ENCODE data around the gene GALR2. TPM values are rescaled to one million over a fixed set of nuclear protein-coding genes. Genes with fewer than 3 reads are reported as not detected.
"Not testable (repeated sequence)": the region's sequence is repeated elsewhere in the genome, so short reads cannot be mapped to it uniquely, and the experiment has no call there.

The GALR2 gene
- total RNA-seq, 2 experiments from 2014 or later = 0.29 to 0.47 TPM

DNA sequence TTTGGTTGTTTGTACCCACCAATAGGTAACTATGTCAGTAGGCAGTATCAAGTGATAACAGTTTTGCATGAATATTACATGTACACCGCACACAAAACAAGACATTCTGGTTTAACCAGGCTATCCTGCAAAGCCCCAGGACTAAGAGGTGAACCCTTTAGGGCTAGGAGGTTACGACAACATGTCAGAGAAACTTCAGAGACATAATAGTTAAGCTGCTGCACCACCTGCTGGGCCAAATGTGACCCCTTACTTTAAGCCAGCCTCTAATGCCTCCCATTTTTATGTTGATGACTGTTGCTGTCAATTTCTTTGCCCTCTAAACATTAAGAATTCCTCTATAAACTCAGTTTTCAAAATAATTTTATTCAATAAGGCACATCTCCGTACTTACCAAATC, 17.7 kb upstream of the GALR2 start:
- DNase-seq (no peak), ATAC-seq (no peak)
- Mint-ChIP-seq H3K9me3 (ENCODE audit: low read depth) (no peaks in the 10 kb centered on the region), H3K4me1 (peaks cover 9% of the 10 kb centered on the region), H3K27me3 (no peaks in the 10 kb centered on the region), H3K27ac (no peak overlapping the region), H3K4me3 (no peak overlapping the region), H3K36me3 (peaks cover 48% of the 10 kb centered on the region)
- CTCF ChIA-PET = interaction anchor here (1.3 to 10.8 kb wide), 6 partner anchors 21 to 341 kb away, joined by 3 to 62 read pairs (median 4); no protein-coding TSS in a partner anchor

DNA sequence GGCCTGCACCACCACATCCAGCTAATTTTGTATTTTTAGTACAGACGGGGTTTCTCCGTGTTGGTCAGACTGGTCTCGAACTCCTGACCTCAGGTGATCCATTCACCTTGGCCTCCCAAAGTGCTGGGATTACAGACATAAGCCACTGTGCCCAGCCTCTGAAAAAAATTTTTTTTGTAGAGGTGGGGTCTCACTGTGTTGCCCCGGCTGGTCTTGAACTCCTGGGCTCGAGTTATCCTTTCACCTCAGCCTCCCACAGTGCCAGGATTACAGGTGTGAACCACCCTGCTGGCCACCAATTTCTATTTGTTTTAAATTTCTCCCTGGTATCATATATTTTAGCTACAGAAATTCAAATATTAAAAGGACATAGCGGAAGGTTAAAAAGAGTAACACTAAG, 16.3 kb upstream of the GALR2 start:
- not testable (repeated sequence) for H3K4me3 Mint-ChIP-seq; H3K27me3 Mint-ChIP-seq; H3K27ac Mint-ChIP-seq; ATAC-seq; DNase-seq; H3K9me3 Mint-ChIP-seq (ENCODE audit: low read depth)
- peaks cover 12% of the 10 kb centered on the region for H3K4me1 Mint-ChIP-seq
- peaks cover 53% of the 10 kb centered on the region for H3K36me3 Mint-ChIP-seq
- CTCF ChIA-PET = interaction anchor here (1.4 to 10.8 kb wide), 4 partner anchors 42 to 240 kb away, joined by 4 to 62 read pairs (median 4); no protein-coding TSS in a partner anchor

DNA sequence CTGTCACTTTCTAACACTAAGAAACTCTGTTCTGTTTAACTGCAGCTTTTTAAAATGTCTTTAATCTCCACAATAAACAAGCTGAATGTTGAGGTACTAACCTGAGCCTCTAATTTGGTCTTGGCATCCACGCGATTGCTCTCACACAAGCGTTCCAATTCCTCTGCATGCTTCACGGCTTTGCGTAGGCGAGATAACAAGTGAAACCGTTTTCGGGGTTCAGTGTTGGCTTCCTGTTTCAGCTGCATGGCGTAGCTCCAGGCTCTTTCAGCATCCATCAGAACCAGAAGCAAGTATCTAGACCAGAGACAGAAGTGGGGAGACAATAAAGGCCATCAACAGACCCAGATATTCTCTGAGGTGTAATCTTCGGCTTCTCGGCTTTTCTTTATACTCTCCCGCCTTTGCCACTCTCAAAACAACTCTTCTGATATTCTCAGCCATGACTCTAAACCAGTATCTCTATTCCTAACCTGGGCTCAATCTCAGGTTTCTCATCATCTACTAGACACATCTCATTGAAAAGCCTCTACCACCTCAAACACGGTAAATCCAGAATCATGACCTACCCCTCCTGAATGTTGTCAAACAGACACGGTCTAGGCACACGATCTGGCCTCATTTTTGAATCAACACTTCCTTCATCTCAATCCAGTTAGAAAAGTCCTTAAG, 10.6 kb upstream of the GALR2 start:
- CTCF ChIA-PET = interaction anchor here (0.8 to 10.8 kb wide), 15 partner anchors 8 to 334 kb away, joined by 3 to 62 read pairs (median 4); partner anchors contain the start of genes CDK3 and EXOC7
- DNase-seq = peak; percentile 74
- Mint-ChIP-seq H3K9me3 (ENCODE audit: low read depth) (no peaks in the 10 kb centered on the region), H3K4me3 (peak overlapping the region; percentile 57), H3K27ac (peak overlapping the region; percentile 87), H3K27me3 (no peaks in the 10 kb centered on the region), H3K36me3 (peaks cover 57% of the 10 kb centered on the region), H3K4me1 (peaks cover 25% of the 10 kb centered on the region)
- ATAC-seq = peak; percentile 94

DNA sequence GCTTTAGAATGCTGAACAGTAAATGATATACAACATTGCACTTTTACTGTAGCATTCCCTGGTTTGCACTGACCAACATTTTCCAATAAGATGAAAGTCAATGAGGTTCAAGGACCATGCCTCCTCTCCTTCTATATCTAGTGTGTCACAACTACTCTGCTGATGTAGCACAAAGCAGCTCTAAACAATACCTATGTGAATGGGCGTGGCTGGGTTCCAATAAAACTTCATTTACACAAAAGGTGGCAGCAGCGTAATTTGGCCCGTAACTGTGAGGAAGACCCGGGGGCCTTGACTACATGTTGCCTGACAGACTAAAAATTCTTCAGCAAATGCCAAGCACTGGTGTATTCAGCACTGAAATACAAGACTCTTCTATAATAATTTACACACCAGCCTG, 8.8 kb upstream of the GALR2 start:
- no peaks in the 10 kb centered on the region for H3K27me3 Mint-ChIP-seq
- peak overlapping the region; percentile 38 for H3K27ac Mint-ChIP-seq
- no peak for DNase-seq
- H3K36me3 Mint-ChIP-seq = peaks cover 49% of the 10 kb centered on the region
- peaks cover 34% of the 10 kb centered on the region for H3K4me1 Mint-ChIP-seq
- H3K4me3 Mint-ChIP-seq = no peak overlapping the region
- ATAC-seq = no peak
- CTCF ChIA-PET = interaction anchor here (0.6 to 10.8 kb wide), 8 partner anchors 36 to 332 kb away, joined by 3 to 62 read pairs (median 4); partner anchors contain the start of gene EXOC7
- H3K9me3 Mint-ChIP-seq (ENCODE audit: low read depth) = no peaks in the 10 kb centered on the region

DNA sequence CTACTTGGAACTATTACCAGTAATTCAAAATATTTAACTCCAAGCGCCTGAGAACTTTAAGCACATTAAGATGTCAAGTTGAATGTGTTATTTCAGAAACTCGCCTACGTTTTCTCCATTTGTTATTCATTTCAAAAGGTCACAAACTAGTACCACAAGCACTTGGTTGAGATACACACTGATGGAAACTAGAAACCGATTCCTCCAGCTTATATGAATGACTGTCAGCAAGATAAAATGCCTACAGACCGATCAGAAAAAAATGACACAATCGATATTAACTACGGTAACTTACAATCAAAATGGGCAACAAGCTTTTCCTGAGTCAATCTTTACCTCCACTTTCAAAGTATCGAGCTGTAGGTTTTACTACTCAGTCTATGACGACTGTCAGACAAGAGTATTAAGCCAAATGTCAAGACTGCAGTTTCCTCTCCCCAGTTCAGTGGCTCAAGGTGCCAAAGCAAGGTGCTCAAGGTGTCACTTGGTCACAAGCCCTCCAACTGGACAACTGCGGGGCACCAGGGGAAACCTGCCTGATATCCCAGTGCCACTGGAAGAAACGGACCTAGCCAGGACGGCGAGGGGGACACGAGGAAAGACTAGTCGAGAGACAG, 2.9 kb upstream of the GALR2 start:
- Mint-ChIP-seq H3K4me3 (peak overlapping the region; percentile 94), H3K9me3 (ENCODE audit: low read depth) (no peaks in the 10 kb centered on the region), H3K36me3 (peaks cover 20% of the 10 kb centered on the region), H3K4me1 (peaks cover 39% of the 10 kb centered on the region), H3K27ac (peak overlapping the region; percentile 91), H3K27me3 (peaks cover 30% of the 10 kb centered on the region)
- CTCF ChIA-PET = interaction anchor here (0.5 to 2.5 kb wide), 5 partner anchors 31 to 314 kb away, joined by 3 to 7 read pairs (median 4); no protein-coding TSS in a partner anchor
- ATAC-seq = peak; percentile 5
- no peak for DNase-seq

DNA sequence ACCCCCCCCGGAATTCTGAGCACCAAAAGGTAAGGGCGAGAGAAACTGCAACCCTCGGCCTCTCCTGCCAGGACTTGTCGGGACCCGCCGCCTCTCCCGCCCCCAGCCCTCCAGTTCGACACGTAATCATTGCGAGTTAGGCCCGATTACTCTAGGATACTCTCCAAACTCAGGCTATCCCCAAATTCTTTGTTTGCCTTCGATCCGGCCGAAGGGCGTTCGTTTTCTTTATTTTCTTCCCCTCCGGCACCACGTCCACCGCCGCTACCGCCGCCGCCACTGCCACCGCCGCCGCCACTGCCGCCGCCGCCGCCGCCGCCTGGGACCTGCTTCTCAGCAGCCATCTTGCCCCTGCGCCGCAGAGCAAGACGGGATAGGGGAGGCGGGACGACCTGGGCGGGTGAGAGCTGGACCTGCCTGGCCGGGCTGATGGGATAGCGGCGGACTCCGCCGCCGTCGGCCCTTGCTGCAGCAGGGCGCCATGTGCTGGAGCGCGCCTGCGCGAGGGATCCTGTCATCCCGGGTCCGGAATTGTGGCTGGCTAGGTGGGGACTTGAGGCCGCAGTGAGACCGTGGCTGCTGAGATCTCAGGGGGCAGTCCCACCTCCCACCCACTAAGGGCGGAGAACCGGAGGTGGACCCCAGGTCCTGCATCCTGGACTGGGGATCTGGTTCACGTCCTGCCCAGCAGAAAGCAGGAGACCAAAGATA, 2.3 kb upstream of the GALR2 start, which contains the start of gene SRP68:
TSS of gene SRP68 (minus strand) at position 370 of the 711 bp plus-strand sequence. CDS start at position 344, 26 bp downstream.
- H3K4me1 Mint-ChIP-seq = peaks cover 42% of the 10 kb centered on the region
- peak; percentile 95 for ATAC-seq
- H3K27me3 Mint-ChIP-seq = peaks cover 36% of the 10 kb centered on the region
- DNase-seq = peak; percentile 92
- H3K27ac Mint-ChIP-seq = peak within 1 kb of the TSS; percentile 91
- H3K4me3 Mint-ChIP-seq = peak within 1 kb of the TSS; percentile 94
- no peaks in the 10 kb centered on the region for H3K9me3 Mint-ChIP-seq (ENCODE audit: low read depth)
- CTCF ChIA-PET = interaction anchor here (1.1 to 2.5 kb wide), 3 partner anchors 43 to 313 kb away, joined by 3 to 7 read pairs (median 4); no protein-coding TSS in a partner anchor
- peaks cover 17% of the 10 kb centered on the region for H3K36me3 Mint-ChIP-seq

DNA sequence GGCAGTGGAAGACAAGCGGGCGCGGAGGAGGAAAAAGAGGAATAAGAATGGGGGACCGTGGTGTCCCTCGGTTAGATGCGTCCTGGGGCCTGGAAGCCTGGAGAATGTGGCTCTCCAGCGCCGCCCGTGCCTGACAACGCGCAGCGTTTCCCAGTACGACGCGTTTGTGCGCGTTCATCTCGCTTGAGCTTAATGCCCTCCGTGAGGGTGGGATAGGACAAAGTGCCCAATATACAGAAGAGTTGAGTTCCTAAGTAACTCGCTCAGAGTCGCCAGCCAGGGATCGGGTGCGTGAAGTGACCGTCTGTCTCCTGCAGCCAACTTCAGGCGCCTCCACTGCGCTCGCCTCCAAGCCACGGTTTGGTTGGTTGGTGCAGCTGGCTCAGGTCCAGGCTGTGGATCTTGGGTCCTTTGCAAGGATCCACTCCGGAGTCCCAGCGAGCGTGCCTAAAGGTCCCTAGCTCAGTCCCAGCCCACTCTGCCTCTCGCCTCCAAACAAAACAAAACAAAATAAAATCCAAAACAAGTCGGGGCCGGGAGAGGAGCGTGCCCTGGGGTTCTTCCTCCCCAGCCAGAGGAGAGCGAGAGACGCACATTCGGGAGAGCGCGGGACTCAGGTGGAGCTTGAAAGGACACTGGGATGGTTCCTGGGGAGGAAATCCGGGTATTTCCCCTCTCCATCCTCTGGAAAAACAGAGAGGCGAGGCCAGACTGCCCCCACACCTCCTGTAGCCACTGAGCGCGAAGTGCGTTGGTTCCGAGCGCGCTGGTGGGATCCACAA, 974 bp downstream of the GALR2 start:
- Mint-ChIP-seq H3K27ac (no peak overlapping the region), H3K4me3 (peak overlapping the region; percentile 35), H3K27me3 (peaks cover 59% of the 10 kb centered on the region), H3K9me3 (ENCODE audit: low read depth) (no peaks in the 10 kb centered on the region), H3K4me1 (peaks cover 34% of the 10 kb centered on the region), H3K36me3 (peaks cover 5% of the 10 kb centered on the region)
- ATAC-seq = no peak
- CTCF ChIA-PET = interaction anchor here (1.0 to 1.6 kb wide), 2 partner anchors 12 to 61 kb away, joined by 3 to 9 read pairs; no protein-coding TSS in a partner anchor
- no peak for DNase-seq

DNA sequence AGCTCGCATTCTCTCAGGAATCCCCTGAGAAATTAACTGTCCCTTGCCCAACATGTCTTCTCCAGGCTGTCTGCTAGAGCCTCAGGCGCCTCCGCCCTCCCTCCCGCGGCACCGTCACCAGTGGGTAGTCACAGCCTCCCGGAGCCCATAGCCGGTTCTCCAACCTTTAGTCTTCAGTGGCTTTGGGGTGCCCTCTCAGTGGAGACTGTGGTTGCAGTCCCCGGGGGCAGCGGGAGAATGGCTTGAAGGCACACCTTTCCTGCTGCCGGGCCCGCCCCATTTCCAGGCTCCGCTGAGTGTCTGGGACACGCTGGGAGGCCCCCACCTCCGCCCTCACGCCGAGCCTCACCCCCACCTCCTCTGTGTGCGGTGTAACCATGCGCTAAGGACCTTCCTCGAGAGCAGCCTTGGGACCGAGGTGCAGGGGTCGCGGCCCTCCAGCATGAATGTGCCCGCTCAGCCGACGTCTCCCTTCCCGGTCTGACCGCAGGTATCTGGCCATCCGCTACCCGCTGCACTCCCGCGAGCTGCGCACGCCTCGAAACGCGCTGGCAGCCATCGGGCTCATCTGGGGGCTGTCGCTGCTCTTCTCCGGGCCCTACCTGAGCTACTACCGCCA, 1.7 kb downstream of the GALR2 start:
- Mint-ChIP-seq H3K4me3 (peak overlapping the region; percentile 67), H3K27me3 (peaks cover 61% of the 10 kb centered on the region), H3K36me3 (peaks cover 5% of the 10 kb centered on the region), H3K4me1 (peaks cover 28% of the 10 kb centered on the region), H3K9me3 (ENCODE audit: low read depth) (no peaks in the 10 kb centered on the region), H3K27ac (no peak overlapping the region)
- no peak for DNase-seq
- ATAC-seq = no peak
- CTCF ChIA-PET = interaction anchor here (1.0 to 1.6 kb wide), 2 partner anchors 13 to 62 kb away, joined by 3 to 9 read pairs; no protein-coding TSS in a partner anchor

DNA sequence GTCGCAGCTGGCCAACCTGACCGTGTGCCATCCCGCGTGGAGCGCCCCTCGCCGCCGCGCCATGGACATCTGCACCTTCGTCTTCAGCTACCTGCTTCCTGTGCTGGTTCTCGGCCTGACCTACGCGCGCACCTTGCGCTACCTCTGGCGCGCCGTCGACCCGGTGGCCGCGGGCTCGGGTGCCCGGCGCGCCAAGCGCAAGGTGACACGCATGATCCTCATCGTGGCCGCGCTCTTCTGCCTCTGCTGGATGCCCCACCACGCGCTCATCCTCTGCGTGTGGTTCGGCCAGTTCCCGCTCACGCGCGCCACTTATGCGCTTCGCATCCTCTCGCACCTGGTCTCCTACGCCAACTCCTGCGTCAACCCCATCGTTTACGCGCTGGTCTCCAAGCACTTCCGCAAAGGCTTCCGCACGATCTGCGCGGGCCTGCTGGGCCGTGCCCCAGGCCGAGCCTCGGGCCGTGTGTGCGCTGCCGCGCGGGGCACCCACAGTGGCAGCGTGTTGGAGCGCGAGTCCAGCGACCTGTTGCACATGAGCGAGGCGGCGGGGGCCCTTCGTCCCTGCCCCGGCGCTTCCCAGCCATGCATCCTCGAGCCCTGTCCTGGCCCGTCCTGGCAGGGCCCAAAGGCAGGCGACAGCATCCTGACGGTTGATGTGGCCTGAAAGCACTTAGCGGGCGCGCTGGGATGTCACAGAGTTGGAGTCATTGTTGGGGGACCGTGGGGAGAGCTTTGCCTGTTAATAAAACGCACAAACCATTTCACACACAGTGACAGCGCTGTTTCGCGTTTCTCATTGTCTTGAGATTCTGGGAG, 2.4 kb downstream of the GALR2 start:
- Mint-ChIP-seq H3K27ac (no peak overlapping the region), H3K27me3 (peaks cover 61% of the 10 kb centered on the region), H3K4me3 (peak overlapping the region; percentile 67), H3K9me3 (ENCODE audit: low read depth) (no peaks in the 10 kb centered on the region), H3K4me1 (peaks cover 25% of the 10 kb centered on the region), H3K36me3 (peaks cover 3% of the 10 kb centered on the region)
- DNase-seq (peak; percentile 66), ATAC-seq (no peak)
- CTCF ChIA-PET = interaction anchor here (2.7 kb wide), 1 partner anchor 27 kb away, joined by 7 read pairs; the partner anchor contains the start of gene EXOC7

DNA sequence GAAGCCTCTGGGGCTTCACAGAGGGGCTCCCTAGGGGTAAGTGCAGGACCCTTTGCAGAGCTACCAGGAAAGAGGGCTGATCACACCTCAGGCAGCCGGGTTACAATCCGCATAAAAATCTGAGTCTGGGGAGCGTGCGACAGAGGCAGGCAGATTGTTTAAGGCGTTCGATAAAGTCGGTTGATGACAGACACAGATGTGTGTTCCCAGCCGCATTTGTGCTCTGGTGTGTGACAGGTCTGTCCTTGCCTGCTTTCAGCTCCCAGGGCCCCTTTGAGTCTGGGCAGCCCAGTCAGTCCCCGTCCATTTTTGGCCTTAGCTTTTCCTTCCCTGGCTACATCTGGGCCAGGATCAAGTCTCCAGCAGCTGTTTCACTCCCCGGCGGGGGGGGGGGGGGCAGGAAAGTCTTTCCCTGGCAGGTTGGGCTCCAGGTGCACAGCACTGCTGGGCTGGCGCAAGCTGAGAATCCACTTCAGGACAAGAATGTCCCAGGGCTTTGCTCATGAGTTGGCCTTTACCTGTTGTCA, 3.1 kb downstream of the GALR2 start:
- CTCF ChIA-PET = interaction anchor here (1.1 to 2.7 kb wide), 2 partner anchors 26 to 63 kb away, joined by 4 to 7 read pairs; partner anchors contain the start of gene EXOC7
- peaks cover 25% of the 10 kb centered on the region for H3K4me1 Mint-ChIP-seq
- ATAC-seq (no peak), DNase-seq (no peak)
- no peaks in the 10 kb centered on the region for H3K9me3 Mint-ChIP-seq (ENCODE audit: low read depth)
- no peak overlapping the region for H3K4me3 Mint-ChIP-seq
- peaks cover 3% of the 10 kb centered on the region for H3K36me3 Mint-ChIP-seq
- no peak overlapping the region for H3K27ac Mint-ChIP-seq
- H3K27me3 Mint-ChIP-seq = peaks cover 61% of the 10 kb centered on the region

DNA sequence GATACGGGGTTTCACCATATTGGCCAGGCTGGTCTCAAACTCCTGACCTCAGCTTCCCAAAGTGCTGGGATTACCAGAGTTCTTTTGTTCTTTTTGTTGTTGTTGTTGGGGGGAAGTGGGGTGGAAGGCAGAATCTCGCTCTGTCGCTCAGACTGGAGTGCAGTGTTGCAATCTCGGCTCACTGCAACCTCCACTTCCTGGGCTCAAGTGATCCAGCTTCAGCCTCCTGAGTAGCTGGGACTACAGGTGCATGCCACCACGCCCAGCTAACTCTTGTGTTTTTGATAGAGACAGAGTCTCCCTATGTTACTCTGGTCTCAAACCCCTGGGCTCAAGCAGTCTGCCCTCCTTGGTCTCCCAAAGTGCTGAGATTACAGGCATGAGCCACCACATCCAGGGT, 3.8 kb downstream of the GALR2 start:
- DNase-seq; ATAC-seq; H3K27ac Mint-ChIP-seq; H3K4me3 Mint-ChIP-seq; H3K9me3 Mint-ChIP-seq (ENCODE audit: low read depth); H3K36me3 Mint-ChIP-seq: not testable (repeated sequence)
- Mint-ChIP-seq H3K27me3 (peaks cover 60% of the 10 kb centered on the region), H3K4me1 (peaks cover 21% of the 10 kb centered on the region)
- CTCF ChIA-PET = interaction anchor here (1.1 to 2.7 kb wide), 2 partner anchors 25 to 64 kb away, joined by 4 to 7 read pairs; partner anchors contain the start of gene EXOC7
